OCI-LY3 (cell line): Measurements from ENCODE around the gene CDC45.

Experiments used
- EZH2phosphoT487 ChIP-seq: fragments of 200-600 bp; shearing (Covaris generic); IDR thresholded peaks from 2 replicates; pipeline ENCODE4 v1.6.1; 2018; ENCODE audit warnings: antibody characterized with exemption, mixed run types, low read depth
- TF ChIP-seq, protein P1 (sequence below): fragments of 200-600, 300-600 bp; sonication (generic); IDR thresholded peaks from 2 replicates; pipeline ENCODE4 v1.5.1; 2014; ENCODE audit warnings: antibody characterized with exemption, low read length, low read depth

DNA sequence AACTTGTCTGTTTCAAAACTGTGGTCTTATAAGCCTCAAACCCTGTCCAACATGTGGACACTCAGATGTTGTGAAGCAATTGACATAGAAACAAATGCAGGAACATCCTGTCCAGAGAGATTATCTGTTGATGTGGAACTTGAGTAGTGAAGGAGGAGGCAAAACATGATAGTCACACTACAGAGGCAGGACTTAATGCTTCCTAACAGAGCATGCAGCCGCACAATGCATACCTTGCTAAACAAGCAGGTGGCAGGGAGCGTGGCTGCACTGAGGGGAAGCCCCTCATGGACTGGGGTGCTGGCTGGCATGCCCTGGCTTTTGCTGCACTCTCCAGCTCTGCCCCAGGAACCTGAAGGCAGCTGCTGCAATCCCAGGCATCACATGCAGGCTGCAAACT lies 37.6 kb upstream of the CDC45 start:
- TF ChIP-seq EZH2phosphoT487, result no peak
- TF ChIP-seq, protein P1, sequence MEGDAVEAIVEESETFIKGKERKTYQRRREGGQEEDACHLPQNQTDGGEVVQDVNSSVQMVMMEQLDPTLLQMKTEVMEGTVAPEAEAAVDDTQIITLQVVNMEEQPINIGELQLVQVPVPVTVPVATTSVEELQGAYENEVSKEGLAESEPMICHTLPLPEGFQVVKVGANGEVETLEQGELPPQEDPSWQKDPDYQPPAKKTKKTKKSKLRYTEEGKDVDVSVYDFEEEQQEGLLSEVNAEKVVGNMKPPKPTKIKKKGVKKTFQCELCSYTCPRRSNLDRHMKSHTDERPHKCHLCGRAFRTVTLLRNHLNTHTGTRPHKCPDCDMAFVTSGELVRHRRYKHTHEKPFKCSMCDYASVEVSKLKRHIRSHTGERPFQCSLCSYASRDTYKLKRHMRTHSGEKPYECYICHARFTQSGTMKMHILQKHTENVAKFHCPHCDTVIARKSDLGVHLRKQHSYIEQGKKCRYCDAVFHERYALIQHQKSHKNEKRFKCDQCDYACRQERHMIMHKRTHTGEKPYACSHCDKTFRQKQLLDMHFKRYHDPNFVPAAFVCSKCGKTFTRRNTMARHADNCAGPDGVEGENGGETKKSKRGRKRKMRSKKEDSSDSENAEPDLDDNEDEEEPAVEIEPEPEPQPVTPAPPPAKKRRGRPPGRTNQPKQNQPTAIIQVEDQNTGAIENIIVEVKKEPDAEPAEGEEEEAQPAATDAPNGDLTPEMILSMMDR, result no peak
